Fibroblast of skin of right biceps (primary cell): Measurements from ENCODE around the gene GPR152.
"Not testable (repeated sequence)": the region's sequence is repeated elsewhere in the genome, so short reads cannot be mapped to it uniquely, and the experiment has no call there.

Source experiments
- DNase-seq: peaks from one replicate; pipeline ENCODE4 v3.0.0-alpha.2; 2013

Gene GPR152

DNA sequence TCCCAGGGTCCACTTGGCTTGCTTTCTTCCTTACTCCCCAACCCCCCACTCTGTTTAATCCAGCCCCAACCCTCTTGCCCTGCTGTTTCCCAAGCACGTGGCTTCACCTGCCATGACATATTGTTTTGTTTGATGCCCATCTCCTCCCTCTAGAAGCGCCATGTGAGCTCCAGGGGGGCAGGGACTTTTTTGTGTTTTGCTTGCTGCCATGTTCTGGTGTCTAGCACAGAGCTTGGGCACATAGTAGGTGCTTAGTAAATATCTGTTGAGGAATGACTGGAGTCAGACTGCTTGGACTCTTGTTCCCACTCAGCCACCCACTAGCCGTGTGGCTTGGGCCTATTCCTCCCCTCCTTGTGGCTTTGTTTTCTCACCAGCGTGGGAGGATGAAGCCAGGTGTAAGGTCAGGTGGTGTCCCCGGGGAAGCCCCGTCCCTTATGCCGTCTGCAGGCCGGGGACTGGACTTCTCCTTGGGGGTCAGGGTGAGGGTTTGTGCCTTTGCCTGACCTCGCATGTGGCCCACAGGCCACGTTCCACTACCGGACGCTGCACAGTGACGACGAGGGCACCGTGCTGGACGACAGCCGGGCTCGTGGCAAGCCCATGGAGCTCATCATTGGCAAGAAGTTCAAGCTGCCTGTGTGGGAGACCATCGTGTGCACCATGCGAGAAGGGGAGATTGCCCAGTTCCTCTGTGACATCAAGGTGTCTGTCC is 34.1 kb upstream of the GPR152 start:
- no peak for DNase-seq

- not testable (repeated sequence) for DNase-seq
Observed at GRCh38 chr11:67485873-67486361, 33.4 kb upstream of the GPR152 start.

DNA sequence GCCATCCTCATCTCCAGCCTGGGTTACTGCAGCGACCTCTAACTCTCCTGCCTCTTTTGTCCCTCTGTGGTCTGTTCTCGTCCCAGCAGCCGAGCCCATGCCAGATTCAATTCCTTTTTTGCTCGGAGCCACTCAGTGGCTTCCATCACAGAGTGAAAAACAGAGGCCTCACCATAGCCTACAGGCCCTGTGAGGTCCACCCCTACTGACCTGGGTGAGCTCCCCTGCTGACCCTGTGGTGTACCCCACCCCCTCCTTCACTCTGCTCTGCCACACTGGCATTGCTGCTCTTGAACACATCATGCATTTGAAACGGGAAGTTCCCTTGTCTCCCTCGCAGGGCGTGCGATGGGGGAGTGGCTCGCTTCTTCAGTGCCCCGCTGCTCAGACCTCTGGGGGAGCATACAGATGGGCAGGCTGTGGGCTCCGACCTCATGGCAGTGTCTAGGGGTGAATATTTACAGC is 32.4 kb upstream of the GPR152 start:
- no peak for DNase-seq

- no peak for DNase-seq
Observed at GRCh38 chr11:67483831-67484665, 31.5 kb upstream of the GPR152 start.

DNA sequence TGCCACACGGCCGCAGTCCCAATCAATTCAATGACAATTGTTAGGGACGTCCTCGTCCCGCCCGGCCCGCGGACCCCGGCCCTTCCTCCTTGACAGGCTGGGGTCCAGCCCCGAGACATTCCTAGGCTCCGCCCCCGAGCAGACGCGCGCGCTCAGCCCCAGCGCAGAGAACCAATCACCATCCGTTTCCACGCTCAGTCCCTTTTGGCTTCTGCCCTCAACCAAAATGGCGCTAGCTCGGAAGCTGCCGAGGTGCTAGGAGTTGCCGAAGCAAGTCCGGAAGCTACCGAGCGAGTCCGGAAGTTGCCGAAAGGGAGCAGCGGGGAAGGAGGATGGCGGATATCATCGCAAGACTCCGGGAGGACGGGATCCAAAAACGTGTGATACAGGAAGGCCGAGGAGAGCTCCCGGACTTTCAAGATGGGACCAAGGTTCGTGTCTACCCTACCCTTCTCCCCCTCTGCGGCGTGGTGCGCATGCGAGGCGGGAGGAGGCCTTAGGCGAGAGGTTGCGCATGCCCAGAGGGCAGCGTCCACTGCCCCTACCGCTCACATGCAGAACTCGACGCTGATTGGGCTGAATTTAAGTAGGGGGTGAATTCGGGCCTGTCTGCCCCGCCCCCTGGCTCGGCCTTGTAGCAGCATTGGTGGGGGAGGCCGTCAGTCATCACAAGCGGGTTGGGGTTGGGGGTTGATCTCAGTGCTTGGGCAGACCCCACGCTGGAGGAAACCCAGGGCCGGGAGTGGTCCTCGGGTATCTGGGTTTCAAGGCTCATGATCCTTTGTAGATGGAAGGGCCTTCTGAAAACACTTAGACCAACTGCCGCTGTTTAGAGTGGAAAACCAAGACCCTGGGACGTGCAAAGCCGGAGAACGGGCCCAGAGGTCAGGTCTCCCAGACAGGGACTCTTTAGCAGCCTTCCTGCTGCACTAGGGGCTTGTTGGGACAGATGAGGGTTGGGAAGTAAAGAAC is 30.6 kb upstream of the GPR152 start, which contains the start of gene AIP:
Gene AIP (plus strand): TSS at position 200 of the 972 bp plus-strand sequence. CDS start 133 bp downstream, at position 333.
- DNase-seq, result peak; percentile 98

DNA sequence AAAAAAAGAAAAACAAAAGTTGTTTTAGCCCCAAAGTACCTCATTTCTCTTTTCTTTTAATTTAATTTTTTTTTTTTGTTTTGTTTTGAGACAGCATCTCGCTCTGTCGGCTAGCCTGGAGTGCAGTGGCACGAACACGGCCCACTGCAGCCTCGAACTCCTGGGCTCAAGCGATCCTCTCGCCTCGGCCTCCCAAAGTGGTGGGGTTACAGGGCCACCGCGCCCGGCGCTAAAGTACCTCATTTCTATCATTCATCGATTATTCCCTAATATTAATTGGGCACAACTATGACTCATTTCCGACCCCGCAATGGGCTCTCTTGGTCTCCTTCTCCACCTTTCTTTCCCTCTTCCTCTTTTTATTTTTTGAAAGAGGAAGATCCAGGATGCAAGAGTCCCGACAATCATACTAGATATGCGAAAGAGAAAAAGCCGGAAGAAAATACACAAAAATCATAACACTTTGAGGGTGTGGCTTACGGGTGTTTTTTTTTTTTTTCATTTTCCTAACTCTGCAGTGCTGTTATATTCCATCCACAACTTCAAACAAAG is 29.8 kb upstream of the GPR152 start:
- DNase-seq, result no peak

- not testable (repeated sequence) for DNase-seq
Observed at GRCh38 chr11:67477344-67478050, 25.0 kb upstream of the GPR152 start.

GRCh38 chr11:67476692-67477091 is 24.2 kb upstream of the GPR152 start:
- DNase-seq, result not testable (repeated sequence)

DNA sequence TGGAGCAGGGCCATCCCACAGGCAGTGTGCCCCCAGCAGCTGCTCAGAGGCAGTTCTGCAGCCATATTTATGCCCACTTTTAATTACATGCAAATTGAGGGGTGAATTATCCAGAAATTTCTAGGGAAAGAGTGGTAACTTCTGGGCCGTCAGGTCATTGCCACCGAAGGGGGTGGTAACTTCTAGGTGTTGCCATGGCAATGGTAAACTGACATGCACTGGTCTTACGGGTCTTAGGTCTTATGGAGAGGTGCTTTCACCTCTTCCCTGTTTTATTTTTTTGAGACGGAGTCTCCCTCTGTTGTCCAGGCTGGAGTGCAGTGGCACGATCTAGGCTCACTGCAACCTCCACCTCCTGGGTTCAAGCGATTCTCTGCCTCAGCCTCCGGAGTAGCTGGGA is 20.4 kb upstream of the GPR152 start:
- DNase-seq, result no peak

- DNase-seq, result no peak
Observed at GRCh38 chr11:67470337-67471002, 17.9 kb upstream of the GPR152 start.

DNA sequence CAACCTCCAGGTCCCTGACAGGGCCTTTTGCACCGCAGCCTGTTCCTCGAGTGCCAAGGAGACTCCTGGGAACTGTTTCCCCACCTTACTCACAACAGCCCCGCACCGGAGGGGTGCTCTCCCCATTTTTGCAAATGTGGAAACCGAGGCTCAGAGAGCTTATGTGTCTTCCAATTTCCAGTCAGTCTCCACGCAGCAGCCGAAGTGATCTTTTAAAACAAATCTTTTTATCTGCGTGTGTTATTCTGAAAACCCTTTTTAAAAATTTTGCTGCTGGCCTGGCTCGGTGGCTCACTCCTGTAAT is 16.9 kb upstream of the GPR152 start:
- DNase-seq, result no peak

- DNase-seq, result peak; percentile 93
Observed at GRCh38 chr11:67468759-67469507, 16.4 kb upstream of the GPR152 start, which contains the start of gene TMEM134. Gene TMEM134 (minus strand): TSS chr11:67469251. CDS start chr11:67469192, 59 bp downstream.

DNA sequence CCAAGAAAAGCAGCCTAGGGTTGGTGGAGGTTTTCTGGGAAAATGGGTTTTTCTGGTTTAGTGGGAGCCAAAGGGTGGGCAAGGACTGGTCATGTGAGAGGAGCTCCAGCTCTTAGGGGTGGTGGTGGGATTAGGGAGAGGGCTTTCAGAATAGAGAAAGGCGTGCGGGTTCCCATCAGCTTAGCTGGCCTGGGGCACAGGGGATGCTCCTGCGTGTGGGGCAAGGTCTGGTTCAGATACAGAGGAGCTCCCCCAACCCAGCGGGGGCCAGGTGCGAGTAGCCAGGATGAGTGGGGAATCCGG is 15.9 kb upstream of the GPR152 start:
- DNase-seq, result no peak

DNA sequence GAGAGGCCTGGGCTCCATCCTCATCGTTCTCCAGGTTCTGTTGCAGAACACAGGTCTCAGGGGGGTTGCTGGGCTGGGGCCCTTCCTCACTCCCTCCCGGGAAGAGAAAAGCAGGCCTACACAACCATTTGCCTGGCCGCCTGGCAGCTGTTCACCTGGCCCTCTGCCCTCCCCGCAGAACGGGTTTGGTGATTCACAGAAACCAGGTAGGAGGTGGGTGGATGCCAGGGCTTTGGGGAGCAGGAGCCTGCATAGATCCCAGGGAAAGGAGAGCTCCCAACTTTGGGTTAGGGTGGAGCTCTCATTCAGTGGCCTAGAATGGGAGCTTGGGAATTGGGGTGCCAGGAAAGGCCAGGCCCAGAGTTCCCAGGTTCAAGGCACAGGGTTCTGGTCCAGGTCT is 15.5 kb upstream of the GPR152 start:
- DNase-seq, result no peak

- no peak for DNase-seq
Observed at GRCh38 chr11:67466962-67467771, 14.6 kb upstream of the GPR152 start.

GRCh38 chr11:67466367-67466766 is 13.8 kb upstream of the GPR152 start:
- no peak for DNase-seq

DNA sequence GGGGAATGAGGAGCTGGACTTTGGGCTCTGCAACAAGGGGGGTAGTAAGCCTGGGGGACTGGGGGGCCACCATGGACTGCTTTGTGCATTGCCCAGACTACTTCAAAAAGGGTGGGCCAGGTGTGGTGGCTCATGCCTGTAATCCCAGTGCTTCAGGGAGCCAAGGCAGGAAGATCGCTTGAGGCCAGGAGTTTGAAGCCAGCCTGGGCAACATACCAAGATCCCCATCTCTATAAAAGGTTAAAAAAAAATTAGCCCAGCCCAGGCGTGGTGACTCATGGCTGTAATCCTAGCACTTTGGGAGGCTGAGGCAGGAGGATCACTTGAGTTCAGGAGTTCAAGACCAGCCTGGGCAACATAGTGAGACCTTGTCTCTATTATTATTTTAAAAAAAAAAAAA is 13.0 kb upstream of the GPR152 start:
- DNase-seq, result peak; percentile 33

DNA sequence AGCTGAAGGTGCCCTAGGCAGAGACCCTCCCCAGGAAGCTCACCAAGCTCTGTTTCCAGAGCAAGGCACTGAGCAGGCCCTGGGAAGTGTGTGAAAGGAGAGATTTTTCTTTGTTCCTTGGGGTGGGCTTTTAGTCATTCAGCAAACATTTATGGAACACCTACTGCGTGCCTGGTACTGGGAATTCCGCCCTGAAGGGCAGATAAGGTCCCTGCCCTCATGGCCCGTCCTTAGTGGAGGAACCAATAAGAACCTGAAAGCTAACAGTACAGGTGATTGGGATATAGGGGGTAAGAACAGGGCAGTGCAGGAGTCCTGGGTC is 12.6 kb upstream of the GPR152 start:
- no peak for DNase-seq

DNA sequence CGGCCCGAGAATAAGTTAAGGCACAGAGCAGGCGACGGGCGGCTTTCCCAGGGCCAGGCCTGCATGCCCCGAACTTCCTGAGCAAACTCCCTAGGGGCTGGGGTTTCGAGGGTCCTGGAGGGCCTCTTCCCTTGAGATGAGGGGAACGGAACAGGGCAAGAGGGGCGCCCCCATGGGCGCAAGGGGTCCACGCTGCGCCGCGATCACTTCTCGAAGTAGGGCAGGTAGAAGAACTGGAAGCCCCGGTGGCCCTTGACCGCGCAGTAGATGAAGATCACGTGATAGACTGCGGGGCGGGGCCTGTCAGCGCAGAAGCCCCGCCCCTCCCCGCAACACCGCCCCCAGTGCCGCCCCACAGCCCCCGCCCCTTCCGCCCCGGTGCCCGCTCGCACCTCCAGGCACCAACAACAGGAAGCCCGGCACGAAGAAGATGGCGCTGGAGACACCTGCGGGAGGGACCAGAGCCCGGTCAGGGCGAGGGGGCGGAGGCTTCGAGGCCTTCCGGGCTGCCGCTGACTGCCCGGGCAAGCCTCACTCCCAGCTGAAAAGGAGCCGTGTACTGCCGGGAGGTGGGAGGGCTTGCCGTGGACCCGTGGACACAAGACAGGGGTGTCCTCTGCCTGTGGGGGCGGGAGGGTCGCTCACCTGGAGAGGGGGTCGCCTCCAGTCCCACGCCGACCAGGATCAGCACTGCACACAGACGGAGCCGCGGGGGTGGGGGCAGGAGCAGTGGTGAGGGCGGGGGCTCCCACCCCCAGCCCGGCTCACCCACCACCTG is 12.1 kb upstream of the GPR152 start:
- peak; percentile 73 for DNase-seq
